CD8-positive, alpha-beta memory T cell (primary cell): ENCODE measurements around the gene RPS3. TPM values are rescaled to one million over a fixed set of nuclear protein-coding genes. Genes with fewer than 3 reads are reported as not detected.

ENCODE experiments used
- CTCF ChIA-PET: fragments of 350-600 bp; sonication (Branson Sonifier 250); formaldehyde crosslinking; loops from one replicate; lab custom pipeline; 2021; ENCODE audit warnings: antibody characterized with exemption; lab: Charles Lee
- POLR2A ChIA-PET: fragments of 350-600 bp; sonication (Branson Sonifier 250); formaldehyde crosslinking; loops from one replicate; lab custom pipeline; 2021; ENCODE audit warnings: antibody characterized with exemption; lab: Charles Lee
- DNase-seq, 5 donors: peaks; one replicate each; pipeline versions ENCODE4 v3.0.0 to v3.0.0-alpha.2; 2020 to 2022; ENCODE audit warnings: mixed read lengths in 1 of 5
- H3K27ac ChIP-seq: one replicate; pipeline ENCODE4 v1.7.0; 2013; ENCODE audit warnings: low read depth, mild to moderate bottlenecking, low read length, moderate library complexity
- H3K27me3 ChIP-seq: 2 replicates; pipeline ENCODE4 v1.7.0; 2013; ENCODE audit warnings: low read length, mild to moderate bottlenecking; ENCODE audit not compliant: insufficient read depth, poor library complexity, severe bottlenecking
- H3K36me3 ChIP-seq: 2 replicates; pipeline ENCODE4 v1.7.0; 2013; ENCODE audit warnings: mild to moderate bottlenecking, low read length, moderate library complexity; ENCODE audit not compliant: insufficient read depth
- H3K4me1 ChIP-seq: 2 replicates; pipeline ENCODE4 v1.7.0; 2013; ENCODE audit warnings: mild to moderate bottlenecking, low read length, moderate library complexity; ENCODE audit not compliant: insufficient read depth
- H3K4me3 ChIP-seq: 2 replicates; pipeline ENCODE4 v1.7.0; 2013; ENCODE audit warnings: mild to moderate bottlenecking, low read length
- H3K9me3 ChIP-seq: 2 replicates; pipeline ENCODE4 v1.7.0; 2013; ENCODE audit warnings: mild to moderate bottlenecking, low read length
- H3K27ac Mint-ChIP-seq, 8 donors: one replicate each; pipeline ENCODE4 v1.8.0; 2020 to 2021; ENCODE audit warnings: mixed read lengths in 8 of 8, mild to moderate bottlenecking in 6 of 8, inconsistent platforms in 3 of 8, moderate library complexity in 3 of 8
- H3K27me3 Mint-ChIP-seq, 2 donors: one replicate each; pipeline ENCODE4 v1.8.0; 2020 to 2021; ENCODE audit warnings: mixed read lengths in 2 of 2, mild to moderate bottlenecking in 1 of 2, moderate library complexity in 1 of 2
- H3K36me3 Mint-ChIP-seq, 3 donors: one replicate each; pipeline ENCODE4 v1.8.0; 2020 to 2021; ENCODE audit warnings: mixed read lengths in 3 of 3, inconsistent platforms in 1 of 3, mild to moderate bottlenecking in 1 of 3
- H3K4me1 Mint-ChIP-seq, 3 donors: one replicate each; pipeline ENCODE4 v1.8.0; 2020 to 2021; ENCODE audit warnings: mixed read lengths in 3 of 3, inconsistent platforms in 1 of 3, mild to moderate bottlenecking in 1 of 3
- H3K4me3 Mint-ChIP-seq, 7 donors: one replicate each; pipeline ENCODE4 v1.8.0; 2020 to 2021; ENCODE audit warnings: mixed read lengths in 7 of 7, mild to moderate bottlenecking in 6 of 7, moderate library complexity in 4 of 7, inconsistent platforms in 2 of 7
- H3K9me3 Mint-ChIP-seq, 5 donors: one replicate each; pipeline ENCODE4 v1.8.0; 2020 to 2022; ENCODE audit warnings: mixed read lengths in 5 of 5, mild to moderate bottlenecking in 3 of 5, moderate library complexity in 2 of 5, inconsistent platforms in 1 of 5
- polyA plus RNA-seq: library from polyadenylated mRNA; unstranded; fragments of 300-500 nt; fragmentation: Illumina TruSeq; gene quantifications from one replicate; pipeline ENCODE4 v1.2.3, GENCODE V29; 2021
- total RNA-seq, 2 experiments: library from RNA; stranded (reverse); gene quantifications; one replicate each; pipeline ENCODE4 v1.2.3, GENCODE V29; 2021

RPS3 gene
- total and polyA plus RNA-seq, 3 experiments from 2014 or later, result 3,916 to 4,910 (median 3,935) TPM

- Histone ChIP-seq H3K27ac (no peak overlapping the region), H3K4me1 (no peaks in the 10 kb centered on the region), H3K27me3 (no peaks in the 10 kb centered on the region), H3K36me3 (no peaks in the 10 kb centered on the region), H3K4me3 (no peak overlapping the region), H3K9me3 (no peaks in the 10 kb centered on the region)
- ChIA-PET POLR2A (no interaction called here), CTCF (interaction anchor here (0.9 kb wide), 1 partner anchor 12 kb away, joined by 3 read pairs; no protein-coding TSS in a partner anchor)
- Mint-ChIP-seq H3K4me1 (no peaks in the 10 kb centered on the region), H3K27ac (peak overlapping the region in 3 of 8 donors; percentile 20 to 48 (median 28)), H3K4me3 (no peak overlapping the region), H3K9me3 (no peaks in the 10 kb centered on the region), H3K27me3 (peaks cover 2 to 7% of the 10 kb centered on the region in 2 donors), H3K36me3 (peaks cover 0 to 14% (median 8%) of the 10 kb centered on the region in 3 donors)
- DNase-seq, result no peak
Measured at GRCh38 chr11:75437966-75438659, 38.8 kb downstream of the RPS3 start.

GRCh38 chr11:75439026-75439425 lies 39.7 kb downstream of the RPS3 start:
- H3K27me3 ChIP-seq, result no peaks in the 10 kb centered on the region
- H3K4me1 ChIP-seq, result no peaks in the 10 kb centered on the region
- no peak overlapping the region for H3K4me3 Mint-ChIP-seq
- CTCF ChIA-PET, result interaction anchor here (0.9 kb wide), 1 partner anchor 13 kb away, joined by 3 read pairs; no protein-coding TSS in a partner anchor
- peaks cover 0 to 14% (median 9%) of the 10 kb centered on the region in 3 donors for H3K36me3 Mint-ChIP-seq
- H3K27me3 Mint-ChIP-seq, result peaks cover 3% of the 10 kb centered on the region in 2 donors
- POLR2A ChIA-PET, result no interaction called here
- no peaks in the 10 kb centered on the region for H3K36me3 ChIP-seq
- no peaks in the 10 kb centered on the region for H3K4me1 Mint-ChIP-seq
- no peaks in the 10 kb centered on the region for H3K9me3 ChIP-seq
- no peak overlapping the region for H3K27ac ChIP-seq
- H3K9me3 Mint-ChIP-seq, result no peaks in the 10 kb centered on the region
- no peak overlapping the region for H3K4me3 ChIP-seq
- H3K27ac Mint-ChIP-seq, result peak overlapping the region in 1 of 8 donors; percentile 28
- no peak for DNase-seq

GRCh38 chr11:75439495-75440120 lies 40.3 kb downstream of the RPS3 start:
- Histone ChIP-seq H3K9me3 (no peaks in the 10 kb centered on the region), H3K27me3 (no peaks in the 10 kb centered on the region), H3K4me3 (no peak overlapping the region), H3K36me3 (no peaks in the 10 kb centered on the region), H3K4me1 (no peaks in the 10 kb centered on the region), H3K27ac (no peak overlapping the region)
- H3K4me1 Mint-ChIP-seq, result no peaks in the 10 kb centered on the region
- no peak for DNase-seq
- ChIA-PET POLR2A (no interaction called here), CTCF (interaction anchor here (7.5 kb wide), 1 partner anchor 87 kb away, joined by 212 read pairs; the partner anchor contains the start of gene GDPD5)
- no peaks in the 10 kb centered on the region for H3K9me3 Mint-ChIP-seq
- H3K4me3 Mint-ChIP-seq, result no peak overlapping the region
- H3K27me3 Mint-ChIP-seq, result peaks cover 3 to 6% of the 10 kb centered on the region in 2 donors
- no peak overlapping the region for H3K27ac Mint-ChIP-seq
- peaks cover 0 to 14% (median 10%) of the 10 kb centered on the region in 3 donors for H3K36me3 Mint-ChIP-seq

- Histone ChIP-seq H3K27ac (no peak overlapping the region), H3K4me3 (no peak overlapping the region), H3K36me3 (no peaks in the 10 kb centered on the region), H3K27me3 (no peaks in the 10 kb centered on the region), H3K9me3 (no peaks in the 10 kb centered on the region), H3K4me1 (no peaks in the 10 kb centered on the region)
- CTCF ChIA-PET, result interaction anchor here (0.9 to 7.5 kb wide), 3 partner anchors 34 to 129 kb away, joined by 3 to 212 read pairs (median 3); partner anchors contain the start of gene GDPD5
- H3K9me3 Mint-ChIP-seq, result no peaks in the 10 kb centered on the region
- POLR2A ChIA-PET, result no interaction called here
- H3K4me3 Mint-ChIP-seq, result no peak overlapping the region
- no peaks in the 10 kb centered on the region for H3K4me1 Mint-ChIP-seq
- H3K27ac Mint-ChIP-seq, result no peak overlapping the region
- no peak for DNase-seq
- H3K36me3 Mint-ChIP-seq, result peaks cover 0 to 10% (median 6%) of the 10 kb centered on the region in 3 donors
- peaks cover 0 to 5% of the 10 kb centered on the region in 2 donors for H3K27me3 Mint-ChIP-seq
Measured at GRCh38 chr11:75440960-75441803, 41.9 kb downstream of the RPS3 start.

GRCh38 chr11:75441804-75442132 lies 42.5 kb downstream of the RPS3 start:
- Histone ChIP-seq H3K36me3 (no peaks in the 10 kb centered on the region), H3K9me3 (no peaks in the 10 kb centered on the region), H3K27me3 (no peaks in the 10 kb centered on the region), H3K4me3 (no peak overlapping the region), H3K4me1 (no peaks in the 10 kb centered on the region), H3K27ac (no peak overlapping the region)
- Mint-ChIP-seq H3K9me3 (no peaks in the 10 kb centered on the region), H3K36me3 (peaks cover 0 to 6% (median 5%) of the 10 kb centered on the region in 3 donors), H3K27ac (peak overlapping the region in 1 of 8 donors; percentile 25), H3K4me1 (no peaks in the 10 kb centered on the region), H3K4me3 (no peak overlapping the region), H3K27me3 (peaks cover 0 to 3% of the 10 kb centered on the region in 2 donors)
- no peak for DNase-seq
- ChIA-PET CTCF (interaction anchor here (1.6 to 7.5 kb wide), 2 partner anchors 35 to 85 kb away, joined by 3 to 212 read pairs; partner anchors contain the start of gene GDPD5), POLR2A (no interaction called here)

GRCh38 chr11:75442161-75442885 lies 43.0 kb downstream of the RPS3 start:
- H3K4me3 Mint-ChIP-seq, result no peak overlapping the region
- H3K36me3 Mint-ChIP-seq, result peaks cover 0 to 6% (median 4%) of the 10 kb centered on the region in 3 donors
- POLR2A ChIA-PET, result no interaction called here
- no peaks in the 10 kb centered on the region for H3K4me1 Mint-ChIP-seq
- H3K27ac Mint-ChIP-seq, result peak overlapping the region in 1 of 8 donors; percentile 25
- DNase-seq, result no peak
- CTCF ChIA-PET, result interaction anchor here (1.6 to 7.5 kb wide), 3 partner anchors 35 to 84 kb away, joined by 3 to 212 read pairs (median 21); partner anchors contain the start of gene GDPD5
- no peak overlapping the region for H3K27ac ChIP-seq
- no peaks in the 10 kb centered on the region for H3K4me1 ChIP-seq
- H3K27me3 ChIP-seq, result no peaks in the 10 kb centered on the region
- no peaks in the 10 kb centered on the region for H3K9me3 Mint-ChIP-seq
- H3K27me3 Mint-ChIP-seq, result peaks cover 0 to 3% of the 10 kb centered on the region in 2 donors
- no peaks in the 10 kb centered on the region for H3K36me3 ChIP-seq
- no peak overlapping the region for H3K4me3 ChIP-seq
- no peaks in the 10 kb centered on the region for H3K9me3 ChIP-seq

- H3K27me3 ChIP-seq, result no peaks in the 10 kb centered on the region
- no peak for DNase-seq
- Mint-ChIP-seq H3K4me1 (no peaks in the 10 kb centered on the region), H3K27ac (no peak overlapping the region), H3K36me3 (peaks cover 0 to 4% (median 4%) of the 10 kb centered on the region in 3 donors), H3K9me3 (no peaks in the 10 kb centered on the region), H3K4me3 (no peak overlapping the region), H3K27me3 (peaks cover 0 to 3% of the 10 kb centered on the region in 2 donors)
- CTCF ChIA-PET, result interaction anchor here (1.3 to 7.5 kb wide), 4 partner anchors 13 to 83 kb away, joined by 3 to 212 read pairs (median 13); partner anchors contain the start of gene GDPD5
- no peaks in the 10 kb centered on the region for H3K4me1 ChIP-seq
- H3K27ac ChIP-seq, result no peak overlapping the region
- H3K36me3 ChIP-seq, result no peaks in the 10 kb centered on the region
- H3K9me3 ChIP-seq, result no peaks in the 10 kb centered on the region
- no peak overlapping the region for H3K4me3 ChIP-seq
- POLR2A ChIA-PET, result no interaction called here
Measured at GRCh38 chr11:75443043-75443442, 43.7 kb downstream of the RPS3 start.
